ENCODE measurements around the gene NDE1.

NDE1 gene

DNA sequence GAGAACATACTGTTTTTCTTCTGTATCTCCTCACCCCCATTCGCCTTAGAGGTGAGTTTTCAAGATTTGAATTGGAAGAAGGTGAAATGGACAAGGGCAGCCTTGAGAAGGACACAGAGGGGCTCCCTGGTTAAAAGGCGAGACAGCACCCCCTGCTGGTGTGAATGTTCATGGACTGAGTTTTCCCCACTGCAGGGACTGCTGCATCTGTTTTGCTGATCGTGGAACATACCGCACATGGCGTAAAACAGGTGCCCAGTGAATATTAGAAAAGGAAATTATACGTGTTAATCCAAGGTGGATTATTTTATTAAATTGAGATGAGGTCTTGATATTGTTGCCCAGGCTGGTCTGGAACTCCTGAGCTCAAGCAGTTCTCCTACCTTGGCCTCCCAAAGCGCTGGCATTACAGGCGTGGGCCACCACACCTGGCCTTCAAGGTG is 54.5 kb downstream of the NDE1 start:
- Histone ChIP-seq H3K9ac (ENCODE audit: low read depth, low read length) (no peak overlapping the region), H3K27me3 (ENCODE audit: control insufficient read depth, insufficient read depth, low read length) (no peaks in the 10 kb centered on the region), H3K4me2 (ENCODE audit: low read length) (no peak overlapping the region), H3K9me3 (replicated peaks; ENCODE audit: low read length) (no peaks in the 10 kb centered on the region), H3K4me1 (ENCODE audit: control insufficient read depth, insufficient read depth, low read length) (peaks cover 8% of the 10 kb centered on the region), H3K36me3 (ENCODE audit: insufficient read depth, low read length) (peaks cover 29% of the 10 kb centered on the region), H3K4me3 (ENCODE audit: low read length) (no peak overlapping the region)

DNA sequence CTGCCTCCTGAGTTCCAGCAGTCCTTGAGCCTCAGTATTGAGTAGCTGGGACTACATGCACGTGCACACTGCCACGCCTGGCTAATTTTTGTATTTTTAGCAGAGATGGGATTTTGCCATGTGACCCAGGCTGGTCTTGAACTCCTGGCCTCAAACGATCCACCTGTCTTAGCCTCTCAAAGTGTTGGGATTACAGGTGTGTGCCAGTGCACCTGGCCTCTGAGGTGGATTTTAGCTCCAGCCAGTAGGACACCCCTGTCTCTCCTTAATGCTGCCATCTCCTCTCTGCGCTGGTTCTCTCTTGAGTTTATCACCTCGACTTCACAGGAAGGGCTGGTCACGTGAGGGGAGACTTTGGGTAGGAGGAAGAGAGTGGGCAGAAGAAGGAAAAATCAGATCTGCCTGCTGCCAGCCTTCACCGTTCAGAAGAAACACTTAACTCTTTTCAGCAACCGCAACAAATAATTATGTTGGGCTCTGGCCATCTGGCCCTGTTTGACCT is 55.1 kb downstream of the NDE1 start:
- Histone ChIP-seq H3K9ac (ENCODE audit: low read depth, low read length) (no peak overlapping the region), H3K9me3 (replicated peaks; ENCODE audit: low read length) (no peaks in the 10 kb centered on the region), H3K4me3 (ENCODE audit: low read length) (no peak overlapping the region), H3K36me3 (ENCODE audit: insufficient read depth, low read length) (peaks cover 25% of the 10 kb centered on the region), H3K27me3 (ENCODE audit: control insufficient read depth, insufficient read depth, low read length) (no peaks in the 10 kb centered on the region), H3K4me1 (ENCODE audit: control insufficient read depth, insufficient read depth, low read length) (peaks cover 8% of the 10 kb centered on the region), H3K4me2 (ENCODE audit: low read length) (no peak overlapping the region)

DNA sequence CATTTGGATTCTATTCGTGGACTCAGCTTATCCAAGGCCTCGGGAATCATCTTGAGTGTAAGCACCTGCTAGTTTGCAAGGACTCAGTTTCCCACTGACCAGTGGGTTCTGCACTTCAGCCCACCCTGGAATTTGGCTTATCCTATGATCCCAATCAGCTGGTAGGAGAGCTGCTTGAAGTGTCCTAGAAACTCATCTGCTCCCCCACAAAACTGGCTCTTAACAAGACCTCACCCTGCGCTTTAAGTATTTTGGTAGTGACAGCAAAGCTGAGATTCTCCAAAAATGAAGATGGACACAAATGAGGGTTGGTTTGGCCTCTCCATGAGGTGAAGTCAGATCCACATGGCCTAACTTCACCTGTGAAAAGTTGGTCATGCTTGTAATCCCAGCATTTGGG is 57.3 kb downstream of the NDE1 start:
- H3K27me3 ChIP-seq (ENCODE audit: control insufficient read depth, insufficient read depth, low read length): no peaks in the 10 kb centered on the region
- H3K4me2 ChIP-seq (ENCODE audit: low read length): no peak overlapping the region
- H3K4me1 ChIP-seq (ENCODE audit: control insufficient read depth, insufficient read depth, low read length): peaks cover 5% of the 10 kb centered on the region
- no peaks in the 10 kb centered on the region for H3K9me3 ChIP-seq (replicated peaks; ENCODE audit: low read length)
- H3K4me3 ChIP-seq (ENCODE audit: low read length): no peak overlapping the region
- H3K9ac ChIP-seq (ENCODE audit: low read depth, low read length): no peak overlapping the region
- peaks cover 20% of the 10 kb centered on the region for H3K36me3 ChIP-seq (ENCODE audit: insufficient read depth, low read length)

DNA sequence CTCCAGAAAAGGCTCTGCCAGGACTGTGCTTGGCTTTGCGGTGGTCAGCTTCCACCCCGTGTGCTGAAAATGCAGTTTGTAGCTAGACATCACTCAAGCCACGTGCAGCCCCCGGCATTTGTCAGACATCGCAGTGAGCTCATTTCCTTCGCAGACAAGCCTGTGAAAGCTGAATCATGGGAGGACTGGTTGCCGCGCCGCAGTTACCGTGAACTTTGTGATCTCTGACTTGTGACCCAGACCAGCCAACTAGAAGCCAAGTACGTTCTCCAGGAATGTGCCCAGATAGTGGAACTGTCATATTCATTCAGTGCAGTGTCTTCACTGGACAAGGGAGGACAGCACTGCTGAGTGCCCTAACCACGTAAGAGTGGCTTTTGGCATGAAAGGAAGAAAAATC is 58.1 kb downstream of the NDE1 start:
- Histone ChIP-seq H3K27me3 (ENCODE audit: control insufficient read depth, insufficient read depth, low read length) (no peaks in the 10 kb centered on the region), H3K4me1 (ENCODE audit: control insufficient read depth, insufficient read depth, low read length) (no peaks in the 10 kb centered on the region), H3K9me3 (replicated peaks; ENCODE audit: low read length) (no peaks in the 10 kb centered on the region), H3K36me3 (ENCODE audit: insufficient read depth, low read length) (peaks cover 16% of the 10 kb centered on the region), H3K4me2 (ENCODE audit: low read length) (no peak overlapping the region), H3K9ac (ENCODE audit: low read depth, low read length) (no peak overlapping the region), H3K4me3 (ENCODE audit: low read length) (no peak overlapping the region)

DNA sequence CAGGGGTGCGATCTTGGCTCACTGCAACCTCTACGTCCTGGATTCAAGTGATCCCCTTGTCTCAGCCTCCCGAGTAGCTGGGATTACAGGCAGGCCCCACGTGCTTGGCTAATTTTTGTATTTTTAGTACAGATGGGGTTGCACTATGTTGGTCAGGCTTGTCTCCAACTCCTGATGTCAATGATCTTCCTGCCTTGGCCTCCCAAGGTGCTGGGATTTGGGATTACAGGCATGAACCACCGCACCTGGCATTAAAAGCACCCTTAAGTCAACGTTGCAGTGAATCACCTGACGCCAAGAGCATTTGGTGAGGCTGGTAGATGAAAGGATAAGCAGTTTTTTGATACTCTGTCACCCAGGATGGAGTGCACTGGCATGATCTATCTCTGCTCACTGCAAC is 59.0 kb downstream of the NDE1 start:
- Histone ChIP-seq H3K4me3 (ENCODE audit: low read length) (no peak overlapping the region), H3K36me3 (ENCODE audit: insufficient read depth, low read length) (peaks cover 16% of the 10 kb centered on the region), H3K4me2 (ENCODE audit: low read length) (no peak overlapping the region), H3K4me1 (ENCODE audit: control insufficient read depth, insufficient read depth, low read length) (no peaks in the 10 kb centered on the region), H3K27me3 (ENCODE audit: control insufficient read depth, insufficient read depth, low read length) (no peaks in the 10 kb centered on the region), H3K9ac (ENCODE audit: low read depth, low read length) (no peak overlapping the region), H3K9me3 (replicated peaks; ENCODE audit: low read length) (no peaks in the 10 kb centered on the region)

DNA sequence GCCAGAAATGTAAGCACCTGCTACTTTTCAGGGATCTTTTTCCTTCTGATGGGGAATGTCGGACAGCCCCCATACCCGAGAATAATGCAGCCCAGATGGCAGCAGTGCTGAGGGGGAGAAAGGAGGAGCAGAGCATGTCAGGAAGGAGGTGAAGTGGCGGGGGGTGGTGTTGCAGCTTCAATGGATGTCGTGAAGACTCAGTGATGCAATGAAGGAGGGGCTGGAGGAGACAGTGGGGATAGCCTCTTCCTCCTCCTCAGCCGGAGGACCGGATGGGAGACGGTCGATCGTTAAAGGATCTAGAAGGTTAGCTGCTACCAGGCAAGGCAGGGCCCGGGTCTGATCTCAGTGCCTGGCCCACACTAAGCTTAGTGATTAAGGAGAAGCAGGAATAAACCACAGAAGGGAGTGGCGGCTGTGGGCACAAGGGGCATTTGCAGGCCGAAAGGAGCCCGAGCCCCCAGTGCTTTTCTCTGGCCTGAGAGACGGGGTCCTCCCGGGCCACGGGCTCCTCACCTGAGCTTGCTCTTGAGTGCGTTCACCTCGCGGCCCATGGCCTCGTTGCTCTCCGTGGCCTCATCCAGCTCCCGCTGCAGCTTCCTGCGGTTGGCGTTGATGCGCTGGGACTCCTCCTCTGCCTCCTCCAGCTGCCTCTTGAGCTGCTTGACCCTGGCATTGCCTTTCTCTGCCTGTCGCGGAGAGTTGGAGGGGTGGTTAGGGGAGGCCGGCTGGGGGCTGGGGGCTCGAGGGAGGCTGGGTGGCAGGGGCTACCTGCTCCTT is 64.5 kb downstream of the NDE1 start:
- no peak overlapping the region for H3K4me2 ChIP-seq (ENCODE audit: low read length)
- H3K4me1 ChIP-seq (ENCODE audit: control insufficient read depth, insufficient read depth, low read length): no peaks in the 10 kb centered on the region
- H3K9ac ChIP-seq (ENCODE audit: low read depth, low read length): no peak overlapping the region
- peaks cover 4% of the 10 kb centered on the region for H3K36me3 ChIP-seq (ENCODE audit: insufficient read depth, low read length)
- no peak overlapping the region for H3K4me3 ChIP-seq (ENCODE audit: low read length)
- no peaks in the 10 kb centered on the region for H3K27me3 ChIP-seq (ENCODE audit: control insufficient read depth, insufficient read depth, low read length)
- no peaks in the 10 kb centered on the region for H3K9me3 ChIP-seq (replicated peaks; ENCODE audit: low read length)

DNA sequence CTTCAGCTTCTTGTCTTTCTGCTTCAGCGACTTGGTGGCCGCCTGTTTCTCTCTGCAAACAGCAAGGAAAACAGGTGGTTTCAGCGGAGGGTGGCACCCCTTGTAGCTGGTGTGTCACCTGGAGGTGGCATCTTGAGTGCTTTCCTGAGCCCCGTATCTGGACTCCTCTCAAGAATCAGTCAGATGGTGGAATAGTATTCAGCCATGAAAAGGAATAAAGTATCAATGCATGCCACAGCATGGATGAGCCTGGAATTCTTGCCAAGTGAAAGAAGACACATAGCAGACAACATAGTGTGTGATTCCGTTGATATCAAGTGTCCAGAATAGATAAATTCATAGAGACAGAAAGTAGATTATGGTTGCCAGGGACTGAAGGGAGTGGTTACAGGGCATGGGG is 65.2 kb downstream of the NDE1 start:
- Histone ChIP-seq H3K4me3 (ENCODE audit: low read length) (no peak overlapping the region), H3K4me1 (ENCODE audit: control insufficient read depth, insufficient read depth, low read length) (no peaks in the 10 kb centered on the region), H3K9ac (ENCODE audit: low read depth, low read length) (no peak overlapping the region), H3K36me3 (ENCODE audit: insufficient read depth, low read length) (peaks cover 4% of the 10 kb centered on the region), H3K4me2 (ENCODE audit: low read length) (no peak overlapping the region), H3K27me3 (ENCODE audit: control insufficient read depth, insufficient read depth, low read length) (no peaks in the 10 kb centered on the region), H3K9me3 (replicated peaks; ENCODE audit: low read length) (no peaks in the 10 kb centered on the region)

DNA sequence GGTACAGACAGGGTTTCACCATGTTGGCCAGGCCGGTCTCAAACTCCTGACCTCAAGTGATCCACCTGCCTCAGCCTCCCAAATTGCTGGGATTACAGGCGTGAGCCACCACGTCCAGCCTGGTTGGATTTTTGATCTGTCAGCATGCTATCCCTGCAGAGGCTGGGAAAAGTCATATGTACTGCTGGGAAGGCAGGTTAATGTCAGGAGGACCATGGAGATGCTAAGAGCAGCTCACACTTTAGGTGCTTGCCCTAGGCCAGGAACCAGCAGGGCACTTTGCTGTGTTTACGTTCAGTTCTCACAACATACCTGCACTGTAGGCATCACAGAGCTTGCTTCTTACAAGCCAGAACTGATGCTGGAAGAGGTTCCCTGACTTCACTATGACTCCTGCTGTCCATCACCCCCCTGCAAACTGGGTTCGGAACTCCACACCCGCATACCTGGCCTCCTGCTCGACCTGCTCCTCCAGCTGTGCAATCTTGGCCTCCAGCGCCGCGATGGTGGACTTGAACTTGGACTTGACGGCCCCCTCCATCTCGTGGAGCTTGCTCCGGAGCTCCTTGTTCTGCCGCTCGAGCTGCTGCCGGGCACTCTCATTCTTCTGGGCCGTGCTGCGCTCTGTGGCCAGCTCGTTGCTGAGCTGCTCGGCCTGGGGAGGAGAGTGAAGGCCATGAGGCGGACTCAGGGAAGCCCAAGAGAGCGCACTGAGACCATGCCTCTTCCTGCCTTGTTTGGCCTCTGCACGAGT is 66.8 kb downstream of the NDE1 start:
- Histone ChIP-seq H3K9me3 (replicated peaks; ENCODE audit: low read length) (no peaks in the 10 kb centered on the region), H3K27me3 (ENCODE audit: control insufficient read depth, insufficient read depth, low read length) (no peaks in the 10 kb centered on the region), H3K9ac (ENCODE audit: low read depth, low read length) (no peak overlapping the region), H3K4me2 (ENCODE audit: low read length) (no peak overlapping the region), H3K4me1 (ENCODE audit: control insufficient read depth, insufficient read depth, low read length) (no peaks in the 10 kb centered on the region), H3K36me3 (ENCODE audit: insufficient read depth, low read length) (peaks cover 4% of the 10 kb centered on the region), H3K4me3 (ENCODE audit: low read length) (no peak overlapping the region)

DNA sequence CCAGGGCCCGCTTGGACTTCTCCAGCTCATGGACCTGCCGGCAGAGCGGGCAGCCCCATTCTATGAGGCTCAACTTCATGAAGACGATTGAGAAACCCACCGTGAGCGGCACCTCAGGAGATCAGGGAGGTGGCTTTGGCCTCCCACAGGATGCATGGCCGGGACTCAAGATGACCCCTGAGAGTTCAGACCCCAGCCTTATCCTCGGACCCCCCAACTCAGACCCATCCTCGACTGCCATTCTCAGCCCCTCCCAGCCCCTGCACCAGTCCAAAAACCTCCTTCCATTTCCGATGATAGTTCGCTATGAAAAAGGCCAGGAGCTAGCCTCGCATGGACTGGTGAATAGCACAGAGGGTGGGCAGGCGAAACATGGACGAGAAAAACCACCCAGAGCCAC is 71.0 kb downstream of the NDE1 start:
- H3K4me2 ChIP-seq (ENCODE audit: low read length): no peak overlapping the region
- no peak overlapping the region for H3K9ac ChIP-seq (ENCODE audit: low read depth, low read length)
- H3K4me1 ChIP-seq (ENCODE audit: control insufficient read depth, insufficient read depth, low read length): no peaks in the 10 kb centered on the region
- H3K9me3 ChIP-seq (replicated peaks; ENCODE audit: low read length): no peaks in the 10 kb centered on the region
- H3K4me3 ChIP-seq (ENCODE audit: low read length): no peak overlapping the region
- H3K27me3 ChIP-seq (ENCODE audit: control insufficient read depth, insufficient read depth, low read length): no peaks in the 10 kb centered on the region
- H3K36me3 ChIP-seq (ENCODE audit: insufficient read depth, low read length): peaks cover 19% of the 10 kb centered on the region

DNA sequence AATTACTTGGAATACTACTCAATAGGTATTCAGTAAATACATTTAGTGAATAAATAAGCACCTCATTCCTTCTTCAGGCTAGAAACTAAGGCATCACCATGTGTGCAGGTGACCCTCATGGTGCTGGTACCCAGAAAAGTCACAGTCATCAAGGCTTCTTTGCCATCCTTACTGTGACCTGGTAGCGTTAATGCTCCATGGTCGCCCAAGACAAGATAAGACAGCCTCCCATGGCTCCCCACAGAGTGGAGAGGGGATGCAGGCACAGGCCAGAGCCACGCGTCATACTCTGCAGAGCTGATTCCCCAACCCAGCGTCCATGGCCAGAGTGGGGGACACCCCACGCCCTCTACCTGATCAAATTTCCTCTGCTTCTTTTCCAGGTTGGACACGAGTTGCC is 73.8 kb downstream of the NDE1 start:
- no peak overlapping the region for H3K9ac ChIP-seq (ENCODE audit: low read depth, low read length)
- no peak overlapping the region for H3K4me3 ChIP-seq (ENCODE audit: low read length)
- no peak overlapping the region for H3K4me2 ChIP-seq (ENCODE audit: low read length)
- H3K36me3 ChIP-seq (ENCODE audit: insufficient read depth, low read length): peaks cover 16% of the 10 kb centered on the region
- no peaks in the 10 kb centered on the region for H3K4me1 ChIP-seq (ENCODE audit: control insufficient read depth, insufficient read depth, low read length)
- H3K27me3 ChIP-seq (ENCODE audit: control insufficient read depth, insufficient read depth, low read length): no peaks in the 10 kb centered on the region
- no peaks in the 10 kb centered on the region for H3K9me3 ChIP-seq (replicated peaks; ENCODE audit: low read length)

DNA sequence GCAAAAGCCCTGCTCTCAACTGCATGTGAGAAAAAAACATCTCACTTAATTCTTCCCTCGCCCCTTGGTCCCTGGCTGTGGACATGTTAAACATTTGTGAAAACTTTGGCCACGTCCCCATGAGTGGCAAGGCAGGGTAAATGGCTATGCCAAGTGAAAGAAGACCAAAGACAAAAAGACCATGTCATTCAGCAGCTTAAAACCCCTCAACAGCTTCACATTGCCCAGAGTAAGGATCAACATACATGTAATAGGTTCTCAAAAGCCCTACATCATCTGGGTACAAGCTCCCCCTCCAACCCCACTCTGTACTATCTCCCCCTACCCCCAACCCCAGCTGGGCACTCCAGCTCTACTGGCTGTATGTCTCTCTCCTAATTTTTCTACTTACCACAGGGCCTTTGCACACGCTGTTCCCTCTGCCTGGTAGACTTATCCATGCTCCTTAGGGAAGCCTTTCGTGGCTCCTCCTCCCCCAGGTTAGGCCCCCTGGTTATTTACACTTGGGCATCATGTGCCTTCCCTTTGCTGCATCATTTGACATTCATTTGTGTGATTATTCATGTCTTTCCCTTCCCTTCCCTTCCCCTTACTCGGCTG is 75.7 kb downstream of the NDE1 start:
- H3K9ac ChIP-seq (ENCODE audit: low read depth, low read length): no peak overlapping the region
- H3K4me3 ChIP-seq (ENCODE audit: low read length): no peak overlapping the region
- H3K4me2 ChIP-seq (ENCODE audit: low read length): no peak overlapping the region
- no peaks in the 10 kb centered on the region for H3K27me3 ChIP-seq (ENCODE audit: control insufficient read depth, insufficient read depth, low read length)
- H3K9me3 ChIP-seq (replicated peaks; ENCODE audit: low read length): no peaks in the 10 kb centered on the region
- peaks cover 16% of the 10 kb centered on the region for H3K36me3 ChIP-seq (ENCODE audit: insufficient read depth, low read length)
- no peaks in the 10 kb centered on the region for H3K4me1 ChIP-seq (ENCODE audit: control insufficient read depth, insufficient read depth, low read length)
